Peyer's patch (tissue), 4 donors: Measurements from ENCODE around the gene HCST.

Source experiments
- CTCF ChIP-seq, 6 experiments: fragments of 450-650 bp in 4 of 6; fragments of 200-600 bp in 2 of 6; sonication (generic) in 1 of 6; IDR thresholded peaks; one replicate each; pipeline ENCODE4 v1.5.1; 2017 to 2019; ENCODE audit warnings: antibody characterized with exemption in 6 of 6, mild to moderate bottlenecking in 3 of 6, moderate library complexity in 1 of 6
- POLR2A ChIP-seq, 2 donors: fragments of 450-650 bp; IDR thresholded peaks; one replicate each; pipeline ENCODE4 v1.5.1; 2017; ENCODE audit warnings: antibody characterized with exemption in 2 of 2, mild to moderate bottlenecking in 2 of 2, moderate library complexity in 2 of 2

GRCh38 chr19:35859414-35859813, 42.9 kb upstream of the HCST start:
- TF ChIP-seq CTCF (IDR thresholded peaks at IDR 0.05): no peak
- no peak for TF ChIP-seq POLR2A (IDR thresholded peaks at IDR 0.05)
